K562 (cell line): Measurements from ENCODE around the gene SH2D5. TPM values are rescaled to one million over a fixed set of nuclear protein-coding genes. Genes with fewer than 3 reads are reported as not detected.

Source experiments
- CBX8 ChIP-seq: fragments of 200-600 bp; sonication (generic); IDR thresholded peaks from 2 replicates; pipeline ENCODE4 v1.6.1; 2012; ENCODE audit warnings: borderline replicate concordance, mixed run types, low read depth, mild to moderate bottlenecking, moderate library complexity, mixed read lengths, low read length, control low read depth, inconsistent platforms; ENCODE audit not compliant: poor library complexity, severe bottlenecking; ENCODE audit errors: extremely low read depth
- CTCFL ChIP-seq: IDR thresholded peaks from 2 replicates; pipeline ENCODE4 v1.6.1; 2011; ENCODE audit warnings: borderline replicate concordance, low read depth, mild to moderate bottlenecking, moderate library complexity, low read length; ENCODE audit not compliant: insufficient read depth, poor library complexity, severe bottlenecking
- RBM39 ChIP-seq: fragments of 200-400 bp; formaldehyde crosslinking; optimal IDR thresholded peaks from 2 replicates; pipeline ENCODE3; 2018; ENCODE audit warnings: low read depth, low read length
- SRSF1 ChIP-seq: fragments of 200-400 bp; formaldehyde crosslinking; IDR thresholded peaks from 2 replicates; pipeline ENCODE4 v1.6.1; 2017; ENCODE audit warnings: mild to moderate bottlenecking, low read depth, low read length, moderate library complexity
- U2AF2 ChIP-seq: fragments of 200-400 bp; formaldehyde crosslinking; optimal IDR thresholded peaks from 2 replicates; pipeline ENCODE3; 2017; ENCODE audit warnings: low read depth, mild to moderate bottlenecking, low read length
- ZNF121 ChIP-seq: sonication (generic); formaldehyde crosslinking; conservative IDR thresholded peaks from 2 replicates; pipeline ENCODE4 v1.8.0; 2022; ENCODE audit warnings: missing genetic modification reagents
- ZNF232 ChIP-seq: sonication (generic); formaldehyde crosslinking; IDR thresholded peaks from 2 replicates; pipeline ENCODE4 v1.8.0; 2022; ENCODE audit warnings: mild to moderate bottlenecking, missing genetic modification reagents
- polyA plus RNA-seq, 8 experiments: library from polyadenylated mRNA; depleted of rRNA in 4 of 8; stranded (reverse) in 5 of 8; unstranded in 3 of 8; fragments of >200 nt; fragmentation: Nextera tagmentation in 2 of 8; fragmentation: Illumina TruSeq in 1 of 8; extraction: Ambion mirVana in 2 of 8; extraction: Trizol in 1 of 8; gene quantifications; 2 replicates each; pipeline versions ENCODE4 v1.2.1 to v1.2.3, GENCODE V29; 2011 to 2014; ENCODE audit warnings: inconsistent platforms in 1 of 8, missing spikeins in 1 of 8
- total RNA-seq, 7 experiments: library from RNA; depleted of rRNA in 6 of 7; stranded (reverse); fragments of >200 nt in 6 of 7; fragmentation: Illumina TruSeq in 2 of 7; extraction: Trizol in 2 of 7; gene quantifications; 2 replicates each; pipeline versions ENCODE4 v1.2.1 to v1.2.3, GENCODE V29; 2011 to 2021; ENCODE audit warnings: low replicate concordance in 1 of 7
- TF ChIP-seq, protein P1 (sequence below): fragments of 450-650 bp; IDR thresholded peaks from 2 replicates; pipeline ENCODE4 v1.6.1; 2016; ENCODE audit warnings: mild to moderate bottlenecking, moderate library complexity
- TF ChIP-seq, protein P2 (sequence below): fragments of 250-450 bp; sonication (Bioruptor Pico); IDR thresholded peaks from 2 replicates; pipeline ENCODE4 v1.5.0; 2020; ENCODE audit warnings: mild to moderate bottlenecking

The SH2D5 gene
- total and polyA plus RNA-seq, 9 of the 15 experiments (the other 6 are each of a cell fraction or from before 2014, with no cell fraction given) = 0.06 to 0.11 TPM; not detected in 7

- TF ChIP-seq, protein P1, sequence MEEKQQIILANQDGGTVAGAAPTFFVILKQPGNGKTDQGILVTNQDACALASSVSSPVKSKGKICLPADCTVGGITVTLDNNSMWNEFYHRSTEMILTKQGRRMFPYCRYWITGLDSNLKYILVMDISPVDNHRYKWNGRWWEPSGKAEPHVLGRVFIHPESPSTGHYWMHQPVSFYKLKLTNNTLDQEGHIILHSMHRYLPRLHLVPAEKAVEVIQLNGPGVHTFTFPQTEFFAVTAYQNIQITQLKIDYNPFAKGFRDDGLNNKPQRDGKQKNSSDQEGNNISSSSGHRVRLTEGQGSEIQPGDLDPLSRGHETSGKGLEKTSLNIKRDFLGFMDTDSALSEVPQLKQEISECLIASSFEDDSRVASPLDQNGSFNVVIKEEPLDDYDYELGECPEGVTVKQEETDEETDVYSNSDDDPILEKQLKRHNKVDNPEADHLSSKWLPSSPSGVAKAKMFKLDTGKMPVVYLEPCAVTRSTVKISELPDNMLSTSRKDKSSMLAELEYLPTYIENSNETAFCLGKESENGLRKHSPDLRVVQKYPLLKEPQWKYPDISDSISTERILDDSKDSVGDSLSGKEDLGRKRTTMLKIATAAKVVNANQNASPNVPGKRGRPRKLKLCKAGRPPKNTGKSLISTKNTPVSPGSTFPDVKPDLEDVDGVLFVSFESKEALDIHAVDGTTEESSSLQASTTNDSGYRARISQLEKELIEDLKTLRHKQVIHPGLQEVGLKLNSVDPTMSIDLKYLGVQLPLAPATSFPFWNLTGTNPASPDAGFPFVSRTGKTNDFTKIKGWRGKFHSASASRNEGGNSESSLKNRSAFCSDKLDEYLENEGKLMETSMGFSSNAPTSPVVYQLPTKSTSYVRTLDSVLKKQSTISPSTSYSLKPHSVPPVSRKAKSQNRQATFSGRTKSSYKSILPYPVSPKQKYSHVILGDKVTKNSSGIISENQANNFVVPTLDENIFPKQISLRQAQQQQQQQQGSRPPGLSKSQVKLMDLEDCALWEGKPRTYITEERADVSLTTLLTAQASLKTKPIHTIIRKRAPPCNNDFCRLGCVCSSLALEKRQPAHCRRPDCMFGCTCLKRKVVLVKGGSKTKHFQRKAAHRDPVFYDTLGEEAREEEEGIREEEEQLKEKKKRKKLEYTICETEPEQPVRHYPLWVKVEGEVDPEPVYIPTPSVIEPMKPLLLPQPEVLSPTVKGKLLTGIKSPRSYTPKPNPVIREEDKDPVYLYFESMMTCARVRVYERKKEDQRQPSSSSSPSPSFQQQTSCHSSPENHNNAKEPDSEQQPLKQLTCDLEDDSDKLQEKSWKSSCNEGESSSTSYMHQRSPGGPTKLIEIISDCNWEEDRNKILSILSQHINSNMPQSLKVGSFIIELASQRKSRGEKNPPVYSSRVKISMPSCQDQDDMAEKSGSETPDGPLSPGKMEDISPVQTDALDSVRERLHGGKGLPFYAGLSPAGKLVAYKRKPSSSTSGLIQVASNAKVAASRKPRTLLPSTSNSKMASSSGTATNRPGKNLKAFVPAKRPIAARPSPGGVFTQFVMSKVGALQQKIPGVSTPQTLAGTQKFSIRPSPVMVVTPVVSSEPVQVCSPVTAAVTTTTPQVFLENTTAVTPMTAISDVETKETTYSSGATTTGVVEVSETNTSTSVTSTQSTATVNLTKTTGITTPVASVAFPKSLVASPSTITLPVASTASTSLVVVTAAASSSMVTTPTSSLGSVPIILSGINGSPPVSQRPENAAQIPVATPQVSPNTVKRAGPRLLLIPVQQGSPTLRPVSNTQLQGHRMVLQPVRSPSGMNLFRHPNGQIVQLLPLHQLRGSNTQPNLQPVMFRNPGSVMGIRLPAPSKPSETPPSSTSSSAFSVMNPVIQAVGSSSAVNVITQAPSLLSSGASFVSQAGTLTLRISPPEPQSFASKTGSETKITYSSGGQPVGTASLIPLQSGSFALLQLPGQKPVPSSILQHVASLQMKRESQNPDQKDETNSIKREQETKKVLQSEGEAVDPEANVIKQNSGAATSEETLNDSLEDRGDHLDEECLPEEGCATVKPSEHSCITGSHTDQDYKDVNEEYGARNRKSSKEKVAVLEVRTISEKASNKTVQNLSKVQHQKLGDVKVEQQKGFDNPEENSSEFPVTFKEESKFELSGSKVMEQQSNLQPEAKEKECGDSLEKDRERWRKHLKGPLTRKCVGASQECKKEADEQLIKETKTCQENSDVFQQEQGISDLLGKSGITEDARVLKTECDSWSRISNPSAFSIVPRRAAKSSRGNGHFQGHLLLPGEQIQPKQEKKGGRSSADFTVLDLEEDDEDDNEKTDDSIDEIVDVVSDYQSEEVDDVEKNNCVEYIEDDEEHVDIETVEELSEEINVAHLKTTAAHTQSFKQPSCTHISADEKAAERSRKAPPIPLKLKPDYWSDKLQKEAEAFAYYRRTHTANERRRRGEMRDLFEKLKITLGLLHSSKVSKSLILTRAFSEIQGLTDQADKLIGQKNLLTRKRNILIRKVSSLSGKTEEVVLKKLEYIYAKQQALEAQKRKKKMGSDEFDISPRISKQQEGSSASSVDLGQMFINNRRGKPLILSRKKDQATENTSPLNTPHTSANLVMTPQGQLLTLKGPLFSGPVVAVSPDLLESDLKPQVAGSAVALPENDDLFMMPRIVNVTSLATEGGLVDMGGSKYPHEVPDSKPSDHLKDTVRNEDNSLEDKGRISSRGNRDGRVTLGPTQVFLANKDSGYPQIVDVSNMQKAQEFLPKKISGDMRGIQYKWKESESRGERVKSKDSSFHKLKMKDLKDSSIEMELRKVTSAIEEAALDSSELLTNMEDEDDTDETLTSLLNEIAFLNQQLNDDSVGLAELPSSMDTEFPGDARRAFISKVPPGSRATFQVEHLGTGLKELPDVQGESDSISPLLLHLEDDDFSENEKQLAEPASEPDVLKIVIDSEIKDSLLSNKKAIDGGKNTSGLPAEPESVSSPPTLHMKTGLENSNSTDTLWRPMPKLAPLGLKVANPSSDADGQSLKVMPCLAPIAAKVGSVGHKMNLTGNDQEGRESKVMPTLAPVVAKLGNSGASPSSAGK = peak; percentile 98
- TF ChIP-seq CBX8 (no peak), U2AF2 (no peak), CTCFL (no peak), ZNF121 (no peak), RBM39 (no peak), SRSF1 (no peak), ZNF232 (CRISPR knock-in tag) (peak; percentile 95)
- TF ChIP-seq, protein P2, sequence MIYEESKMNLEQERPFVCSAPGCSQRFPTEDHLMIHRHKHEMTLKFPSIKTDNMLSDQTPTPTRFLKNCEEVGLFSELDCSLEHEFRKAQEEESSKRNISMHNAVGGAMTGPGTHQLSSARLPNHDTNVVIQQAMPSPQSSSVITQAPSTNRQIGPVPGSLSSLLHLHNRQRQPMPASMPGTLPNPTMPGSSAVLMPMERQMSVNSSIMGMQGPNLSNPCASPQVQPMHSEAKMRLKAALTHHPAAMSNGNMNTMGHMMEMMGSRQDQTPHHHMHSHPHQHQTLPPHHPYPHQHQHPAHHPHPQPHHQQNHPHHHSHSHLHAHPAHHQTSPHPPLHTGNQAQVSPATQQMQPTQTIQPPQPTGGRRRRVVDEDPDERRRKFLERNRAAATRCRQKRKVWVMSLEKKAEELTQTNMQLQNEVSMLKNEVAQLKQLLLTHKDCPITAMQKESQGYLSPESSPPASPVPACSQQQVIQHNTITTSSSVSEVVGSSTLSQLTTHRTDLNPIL = no peak
Observed at GRCh38 chr1:20725189-20726117, 7.0 kb downstream of the SH2D5 start (continued).
